Fibroblast of lung (primary cell): ENCODE data around the gene ALG12. TPM values are rescaled to one million over a fixed set of nuclear protein-coding genes. Genes with fewer than 3 reads are reported as not detected.

Experiments
- DNase-seq, 2 donors: peaks; one replicate each; pipeline versions ENCODE4 v3.0.0 to v3.0.0-alpha.2; 2010; ENCODE audit warnings: low read depth in 2 of 2
- H2AFZ ChIP-seq: 2 replicates; pipeline ENCODE4 v1.5.1; 2012; ENCODE audit warnings: low read length, control low read depth, inconsistent platforms
- H3K27ac ChIP-seq: 2 replicates; pipeline ENCODE4 v1.5.1; 2011; ENCODE audit warnings: low read length, control low read depth; ENCODE audit not compliant: insufficient read depth
- H3K27me3 ChIP-seq: 2 replicates; pipeline ENCODE4 v1.5.1; 2011; ENCODE audit warnings: mild to moderate bottlenecking, low read length; ENCODE audit not compliant: control insufficient read depth, insufficient read depth
- H3K36me3 ChIP-seq: 2 replicates; pipeline ENCODE4 v1.5.1; 2011; ENCODE audit warnings: low read length; ENCODE audit not compliant: control insufficient read depth, insufficient read depth
- H3K4me1 ChIP-seq: 2 replicates; pipeline ENCODE4 v1.5.1; 2011; ENCODE audit warnings: low read length; ENCODE audit not compliant: control insufficient read depth, insufficient read depth; ENCODE audit errors: extremely low read depth
- H3K4me2 ChIP-seq: 2 replicates; pipeline ENCODE4 v1.5.1; 2011; ENCODE audit warnings: low read length, control low read depth; ENCODE audit not compliant: insufficient read depth; ENCODE audit errors: extremely low read depth
- H3K4me3 ChIP-seq, 4 experiments: fragments of 200-600 bp in 1 of 4; sonication (generic) in 1 of 4; replicated peaks in 1 of 4; 2 replicates each; pipeline ENCODE4 v1.5.1; 2011 to 2016; ENCODE audit warnings: low read length in 4 of 4, low read depth in 3 of 4, mild to moderate bottlenecking in 3 of 4, control low read depth in 2 of 4, inconsistent platforms in 1 of 4, mixed read lengths in 1 of 4; ENCODE audit not compliant: insufficient read depth in 1 of 4; ENCODE audit errors: control extremely low read depth in 1 of 4
- H3K79me2 ChIP-seq: 2 replicates; pipeline ENCODE4 v1.5.1; 2012; ENCODE audit warnings: mild to moderate bottlenecking, low read length, inconsistent platforms; ENCODE audit not compliant: control insufficient read depth, insufficient read depth
- H3K9ac ChIP-seq: 2 replicates; pipeline ENCODE4 v1.5.1; 2011; ENCODE audit warnings: mild to moderate bottlenecking, low read length, control low read depth; ENCODE audit not compliant: insufficient read depth
- H3K9me3 ChIP-seq: 2 replicates; pipeline ENCODE4 v1.5.1; 2012; ENCODE audit warnings: low read depth, low read length; ENCODE audit not compliant: control insufficient read depth, insufficient read depth
- H4K20me1 ChIP-seq: 2 replicates; pipeline ENCODE4 v1.5.1; 2011; ENCODE audit warnings: low read length; ENCODE audit not compliant: control insufficient read depth, insufficient read depth; ENCODE audit errors: extremely low read depth
- CTCF ChIP-seq, 2 donors: IDR thresholded peaks in 1 of 2; conservative IDR thresholded peaks in 1 of 2; 1 replicate in 1 of 2; 2 replicates in 1 of 2; pipeline ENCODE4 v1.5.1; 2011 to 2012; ENCODE audit warnings: low read length in 2 of 2, control low read depth in 1 of 2, inconsistent platforms in 1 of 2, low read depth in 1 of 2, mild to moderate bottlenecking in 1 of 2
- EZH2 ChIP-seq: IDR thresholded peaks from 2 replicates; pipeline ENCODE4 v1.5.1; 2012; ENCODE audit warnings: low read length, control low read depth, mild to moderate bottlenecking; ENCODE audit errors: missing control alignments
- polyA plus RNA-seq, 2 donors: library from polyadenylated mRNA; depleted of rRNA in 1 of 2; stranded (reverse) in 1 of 2; unstranded in 1 of 2; fragments of >200 nt; gene quantifications; 2 replicates each; pipeline ENCODE4 v1.2.1, GENCODE V29; 2011 to 2012; ENCODE audit warnings: missing spikeins in 1 of 2
- total RNA-seq: library from RNA; depleted of rRNA; stranded (reverse); fragments of >200 nt; gene quantifications from 2 replicates; pipeline ENCODE4 v1.2.1, GENCODE V29; 2014

The ALG12 gene
- total and polyA plus RNA-seq, 2 donors (not counting 1 experiment from before 2014, with no cell fraction given), result 9.6 to 19.0 TPM

DNA sequence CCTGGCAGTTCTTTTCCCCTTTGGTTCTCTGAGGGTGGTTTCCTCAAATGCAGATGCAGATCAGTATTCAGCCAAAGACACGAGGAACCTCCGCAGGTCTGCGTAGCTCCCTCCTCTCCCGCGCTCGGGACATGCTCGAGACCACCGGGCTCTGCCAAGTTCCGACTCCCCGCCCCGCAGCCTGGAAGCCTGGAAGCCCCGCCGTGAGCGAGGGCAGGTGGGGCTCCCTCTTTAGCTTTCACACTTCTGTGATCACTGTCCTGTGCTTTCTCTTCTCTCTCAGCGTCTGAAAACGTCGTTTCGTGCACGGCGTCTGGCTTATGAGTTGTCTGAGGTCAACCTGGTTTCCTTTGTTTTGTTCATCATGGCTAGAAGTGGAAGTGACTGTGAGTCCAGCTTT, 38.0 kb downstream of the ALG12 start:
- Histone ChIP-seq H3K27me3 (no peaks in the 10 kb centered on the region), H3K9ac (no peak overlapping the region), H4K20me1 (no peaks in the 10 kb centered on the region), H3K36me3 (peaks cover 7% of the 10 kb centered on the region), H3K79me2 (peaks cover 39% of the 10 kb centered on the region), H3K27ac (no peak overlapping the region), H3K4me3 (no peak overlapping the region), H3K4me1 (peaks cover 2% of the 10 kb centered on the region), H3K4me2 (no peak overlapping the region), H3K9me3 (no peaks in the 10 kb centered on the region), H2AFZ (no peak overlapping the region)
- DNase-seq, result peak in 1 of 2 donors; percentile 23
- no peak for TF ChIP-seq CTCF (conservative IDR thresholded peaks at IDR 0.05 in 1 of 2, IDR thresholded peaks at IDR 0.05 in 1 of 2; ENCODE audit: low read depth in 1 of 2, low read length in 2 of 2)
- TF ChIP-seq EZH2, result no peak

- Histone ChIP-seq H3K9ac (no peak overlapping the region), H3K79me2 (peaks cover 39% of the 10 kb centered on the region), H3K36me3 (peaks cover 6% of the 10 kb centered on the region), H3K4me3 (no peak overlapping the region), H4K20me1 (no peaks in the 10 kb centered on the region), H3K27me3 (no peaks in the 10 kb centered on the region), H3K4me1 (peaks cover 2% of the 10 kb centered on the region), H3K9me3 (no peaks in the 10 kb centered on the region), H3K27ac (no peak overlapping the region), H2AFZ (no peak overlapping the region), H3K4me2 (no peak overlapping the region)
- DNase-seq, result no peak
- no peak for TF ChIP-seq CTCF (conservative IDR thresholded peaks at IDR 0.05 in 1 of 2, IDR thresholded peaks at IDR 0.05 in 1 of 2; ENCODE audit: low read depth in 1 of 2, low read length in 2 of 2)
- TF ChIP-seq EZH2, result no peak
These were observed 38.4 kb downstream of the ALG12 start for GRCh38 chr22:49879871-49880270.

DNA sequence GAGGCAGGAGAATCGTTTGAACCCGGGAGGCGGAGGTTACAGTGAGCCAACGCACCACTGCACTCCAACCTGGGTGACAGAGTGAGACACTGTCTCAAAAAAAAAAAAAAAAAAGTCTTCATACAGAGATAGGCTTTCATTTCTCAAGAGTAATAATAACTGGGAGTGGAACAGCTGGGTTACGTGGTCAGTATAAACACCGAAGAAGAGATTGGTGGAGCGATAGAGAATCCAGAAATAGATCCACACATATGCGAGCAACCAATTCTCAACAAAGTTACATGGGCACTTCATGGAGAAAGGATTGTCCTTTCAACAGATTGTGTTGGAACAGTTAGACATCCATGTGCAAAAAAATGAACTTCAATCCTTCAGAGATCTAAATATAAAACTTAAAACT, 40.0 kb downstream of the ALG12 start:
- Histone ChIP-seq H3K4me1 (peaks cover 2% of the 10 kb centered on the region), H3K4me2 (no peak overlapping the region), H4K20me1 (no peaks in the 10 kb centered on the region), H3K36me3 (no peaks in the 10 kb centered on the region), H3K27ac (no peak overlapping the region), H3K9ac (no peak overlapping the region), H3K4me3 (no peak overlapping the region), H3K9me3 (no peaks in the 10 kb centered on the region), H3K79me2 (peaks cover 32% of the 10 kb centered on the region), H2AFZ (no peak overlapping the region), H3K27me3 (no peaks in the 10 kb centered on the region)
- TF ChIP-seq CTCF (conservative IDR thresholded peaks at IDR 0.05 in 1 of 2, IDR thresholded peaks at IDR 0.05 in 1 of 2; ENCODE audit: low read depth in 1 of 2, low read length in 2 of 2) (no peak), EZH2 (no peak)
- no peak for DNase-seq
